Umbilical cord (tissue), 2 donors: ENCODE measurements around the gene SLC46A2. TPM values are rescaled to one million over a fixed set of nuclear protein-coding genes. Genes with fewer than 3 reads are reported as not detected.

Source experiments
- DNase-seq: peaks from one replicate; pipeline ENCODE4 v3.0.0-alpha.2; 2015; ENCODE audit warnings: low spot score
- total RNA-seq: library from RNA; depleted of rRNA; stranded (reverse); fragments of >200 nt; gene quantifications from one replicate; pipeline ENCODE4 v1.2.3, GENCODE V29; 2014; ENCODE audit warnings: low replicate concordance; ENCODE audit not compliant: insufficient read depth

The SLC46A2 gene
- total RNA-seq, 1 donor from 2014 or later, result 0.24 TPM

- DNase-seq, result peak; percentile 25
Observed at GRCh38 chr9:112858625-112859147, 32.0 kb downstream of the SLC46A2 start.

- no peak for DNase-seq
Observed at GRCh38 chr9:112858005-112858404, 32.7 kb downstream of the SLC46A2 start.

GRCh38 chr9:112856843-112857242, 33.8 kb downstream of the SLC46A2 start:
- no peak for DNase-seq

DNA sequence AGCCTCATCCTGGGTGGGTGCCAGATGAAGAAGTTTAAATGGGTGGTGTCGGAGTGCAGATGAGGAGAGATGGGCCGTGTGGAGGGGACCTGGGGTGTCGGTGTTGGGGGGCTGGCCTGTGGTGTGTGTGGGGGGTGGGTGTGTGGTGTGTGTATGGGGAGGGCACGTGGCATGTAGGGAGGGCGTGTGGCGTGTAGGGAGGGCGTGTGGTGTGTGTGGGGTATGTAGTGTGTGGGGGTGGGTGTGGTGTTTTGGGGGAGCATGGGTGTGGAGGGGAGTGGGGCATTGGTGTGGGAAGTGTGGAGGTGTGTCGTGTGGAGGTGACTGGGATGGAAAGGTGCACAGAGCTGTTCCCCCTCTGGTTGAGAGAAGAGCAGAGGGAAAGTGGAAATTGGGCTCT, 34.5 kb downstream of the SLC46A2 start:
- DNase-seq, result no peak

DNA sequence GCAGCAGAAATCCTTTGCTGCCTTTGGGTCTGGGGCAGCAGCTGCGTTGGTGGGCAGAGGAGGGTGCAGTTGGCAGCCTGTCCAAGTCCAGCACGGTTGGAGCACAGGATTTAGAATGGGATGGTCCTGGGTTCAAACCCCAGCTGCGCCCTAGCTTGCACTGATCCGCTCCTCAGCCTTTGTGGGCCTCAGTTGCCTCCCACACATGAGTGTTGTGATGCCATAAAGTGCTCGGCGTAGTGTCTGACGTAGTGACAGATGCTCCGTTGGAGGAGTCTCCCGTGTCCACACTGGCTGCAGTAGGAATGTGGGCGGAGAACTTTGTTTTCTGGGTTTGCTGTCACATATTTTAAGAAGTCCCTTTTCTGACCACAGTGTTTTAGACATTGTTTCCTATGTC, 36.0 kb downstream of the SLC46A2 start:
- no peak for DNase-seq

- peak; percentile 39 for DNase-seq
Observed at GRCh38 chr9:112853882-112854585, 36.6 kb downstream of the SLC46A2 start.

DNA sequence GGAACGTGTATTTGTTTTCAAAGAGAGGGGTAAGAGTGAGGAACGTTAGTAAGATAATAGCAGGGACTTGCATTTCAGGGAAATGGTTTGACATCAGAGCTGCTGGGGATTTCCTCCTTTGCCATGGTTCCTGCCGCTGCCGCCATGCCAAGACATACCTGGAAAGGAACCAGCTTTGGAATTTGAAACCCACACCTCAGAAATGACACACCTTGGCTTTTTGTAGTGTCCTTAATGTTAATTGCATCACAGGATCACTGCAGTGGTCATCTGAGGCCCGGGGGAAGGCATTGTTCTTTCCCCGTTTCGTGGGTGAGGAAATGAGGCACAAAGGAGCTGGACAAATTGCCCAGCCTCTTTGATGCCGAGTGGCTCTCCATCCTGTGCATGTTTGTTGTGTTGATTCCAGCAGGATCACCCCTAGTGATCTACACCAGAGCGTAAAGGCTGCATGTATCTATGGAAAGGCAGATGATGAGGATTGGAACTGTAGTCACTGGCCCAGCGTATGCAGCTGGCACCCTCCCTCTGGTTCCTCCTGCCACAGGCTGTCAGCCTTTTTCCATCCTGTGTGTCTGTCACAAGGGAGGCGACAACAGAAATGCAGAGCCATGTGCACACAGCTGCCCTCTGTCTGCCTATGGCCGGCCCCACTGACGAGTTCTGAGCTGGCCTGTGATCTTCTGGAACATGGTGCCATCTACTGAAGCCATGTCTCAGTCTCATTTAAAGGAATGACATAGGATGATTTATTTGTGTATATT, 37.8 kb downstream of the SLC46A2 start:
- no peak for DNase-seq

GRCh38 chr9:112850840-112851239, 39.8 kb downstream of the SLC46A2 start:
- no peak for DNase-seq

GRCh38 chr9:112849363-112849922, 41.2 kb downstream of the SLC46A2 start:
- DNase-seq, result no peak

DNA sequence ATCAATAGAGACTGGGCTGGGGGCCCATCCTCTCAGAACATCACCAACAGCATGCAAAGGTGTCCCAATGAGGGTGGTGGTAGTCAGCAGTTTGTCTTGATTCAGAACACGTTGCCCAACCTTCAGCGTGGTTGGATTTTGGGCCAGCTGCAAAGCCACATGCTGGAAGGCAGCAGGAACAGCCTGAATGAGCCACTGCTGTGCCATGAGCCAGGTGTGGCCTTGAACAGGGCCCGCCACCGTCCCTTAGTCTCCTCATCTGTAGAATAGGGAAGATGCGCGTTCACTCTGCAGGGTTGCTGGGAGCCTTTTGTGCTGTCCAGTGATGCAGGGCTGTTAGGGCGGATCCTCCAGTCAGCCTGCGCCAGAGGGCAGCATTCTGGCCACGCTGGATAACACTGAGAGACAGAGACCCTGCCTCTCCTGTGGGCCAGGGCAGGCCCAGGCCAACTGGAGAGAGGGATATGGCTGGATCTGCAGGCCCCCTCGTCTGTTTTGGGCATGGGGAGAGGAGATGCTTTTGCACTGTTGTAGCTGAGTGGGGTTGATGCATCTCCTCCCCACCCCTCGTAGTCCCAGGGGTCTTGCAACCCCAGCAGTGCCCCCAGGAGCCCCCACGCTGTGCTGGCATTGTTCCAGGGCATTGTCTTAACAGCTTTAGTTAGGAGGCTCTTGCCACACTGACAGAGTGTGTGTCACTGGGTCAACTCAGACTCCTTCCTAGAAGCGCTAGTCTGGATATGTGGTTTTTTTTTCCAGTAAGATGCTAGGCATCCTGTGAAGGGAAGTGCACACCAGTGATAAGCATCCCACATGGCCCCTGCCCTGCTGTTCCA, 42.1 kb downstream of the SLC46A2 start:
- DNase-seq, result no peak

GRCh38 chr9:112846528-112847488, 43.9 kb downstream of the SLC46A2 start:
- no peak for DNase-seq

- peak; percentile 73 for DNase-seq
Observed at GRCh38 chr9:112844771-112845542, 45.7 kb downstream of the SLC46A2 start.

DNA sequence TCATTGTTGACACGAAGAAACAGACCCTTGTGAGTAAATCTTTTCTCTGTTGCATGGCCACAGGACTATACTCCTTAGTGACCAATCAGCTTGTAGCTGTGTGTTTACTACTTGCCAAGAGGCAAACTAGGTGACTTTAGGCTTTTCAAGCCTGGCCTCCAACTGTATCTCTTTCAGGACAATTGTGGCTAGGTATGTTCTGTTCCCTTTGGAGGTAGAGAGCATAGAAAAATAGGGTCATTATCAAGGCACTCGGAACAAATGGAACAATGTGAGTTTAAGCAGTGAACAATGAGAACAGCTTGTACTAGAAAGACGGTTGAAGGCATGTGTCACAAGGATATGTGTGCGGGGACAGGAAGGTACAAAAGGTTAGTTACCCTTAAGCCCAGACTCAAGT, 48.1 kb downstream of the SLC46A2 start:
- no peak for DNase-seq

GRCh38 chr9:112841261-112841660, 49.4 kb downstream of the SLC46A2 start:
- no peak for DNase-seq

DNA sequence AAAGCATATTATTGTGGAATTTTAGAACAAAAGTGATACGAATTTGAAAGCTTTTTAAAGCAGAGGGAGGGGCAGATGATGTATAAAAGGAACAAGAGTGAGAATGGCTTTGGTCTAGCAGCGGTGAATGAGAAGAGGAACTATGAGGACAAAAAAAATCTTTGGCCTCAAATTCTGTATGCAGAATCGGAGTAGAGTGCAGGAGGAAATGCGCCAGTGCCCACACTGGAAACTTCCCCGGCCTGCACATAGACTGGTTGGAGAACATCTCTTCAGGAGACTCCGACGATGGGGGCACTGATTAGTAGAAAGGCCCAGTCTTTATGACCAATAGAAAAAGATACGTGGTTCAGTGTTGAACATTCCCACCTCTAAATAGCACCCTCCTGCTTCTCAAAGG, 51.3 kb downstream of the SLC46A2 start:
- DNase-seq, result no peak

GRCh38 chr9:112838342-112838741, 52.3 kb downstream of the SLC46A2 start:
- DNase-seq, result no peak

DNA sequence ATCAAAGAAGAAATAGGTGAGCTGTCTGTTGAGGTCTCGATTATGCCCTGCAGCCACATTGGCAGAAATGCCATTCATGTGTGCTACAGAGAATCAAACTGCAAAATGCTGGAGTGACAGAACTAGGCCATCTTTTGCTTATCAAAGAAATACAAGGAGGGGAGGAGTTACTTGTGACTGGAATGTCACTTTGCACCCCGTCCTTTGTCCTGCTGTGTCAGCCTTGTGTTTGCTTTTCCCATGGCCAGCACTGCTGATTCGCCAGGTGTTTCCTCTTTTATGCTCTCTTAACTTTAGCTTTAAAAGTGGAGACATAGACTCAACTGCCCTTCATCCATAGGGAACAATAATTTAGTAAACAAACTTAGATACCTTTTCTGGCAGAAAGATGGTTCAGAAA, 54.3 kb downstream of the SLC46A2 start:
- no peak for DNase-seq

DNA sequence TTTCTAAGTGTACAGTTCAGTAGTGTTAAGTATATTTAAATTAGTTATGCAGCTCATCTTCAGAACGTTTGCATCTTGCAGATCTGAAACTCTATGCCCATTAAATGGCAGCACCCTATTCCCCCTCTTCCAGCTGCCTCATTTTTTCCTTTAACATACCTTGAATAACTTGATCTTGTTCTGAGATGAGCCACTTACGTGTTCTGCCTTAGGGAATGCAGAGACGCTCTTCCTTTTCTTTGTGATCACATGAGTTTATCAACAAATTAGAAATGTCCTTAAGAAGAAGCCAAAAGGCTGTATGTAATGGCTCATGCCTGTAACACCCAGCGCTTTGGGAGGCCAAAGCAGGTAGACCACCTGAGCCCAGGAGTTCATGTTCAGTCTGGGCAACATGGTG, 57.6 kb downstream of the SLC46A2 start:
- no peak for DNase-seq

GRCh38 chr9:112831969-112832368, 58.7 kb downstream of the SLC46A2 start:
- DNase-seq, result no peak
